T-cell (primary cell): ENCODE measurements around the gene CCDC106. TPM values are rescaled to one million over a fixed set of nuclear protein-coding genes. Genes with fewer than 3 reads are reported as not detected.
A peak's percentile ranks its signal among the peaks of the same experiment; 100 is the strongest.

Experiments
- ATAC-seq, 4 experiments: fragments of 200-7000 bp in 3 of 4; fragments of 150-1000 bp in 1 of 4; cut with Tn5 transposase; replicated peaks in 1 of 4; 1 replicate in 3 of 4; 2 replicates in 1 of 4; pipeline ENCODE4 v1.10.0; 2021; ENCODE audit warnings: moderate library complexity in 3 of 4, mild to moderate bottlenecking in 2 of 4, moderate number of reproducible peaks in 1 of 4
- CTCF ChIA-PET, 2 donors: fragments of 300-600 bp; sonication (Branson Sonifier 250); formaldehyde crosslinking; loops; one replicate each; lab custom pipeline; 2022; ENCODE audit warnings: antibody characterized with exemption in 2 of 2; lab: Charles Lee
- POLR2A ChIA-PET, 2 donors: fragments of 300-600 bp; sonication (Branson Sonifier 250); formaldehyde crosslinking; loops; one replicate each; lab custom pipeline; 2022; ENCODE audit warnings: antibody characterized with exemption in 2 of 2; lab: Charles Lee
- DNase-seq, 35 experiments: peaks; one replicate each; pipeline versions ENCODE4 v3.0.0 to v3.0.0-alpha.2; 2013 to 2023
- H3K27ac ChIP-seq: one replicate; pipeline ENCODE4 v1.5.1; 2013; ENCODE audit warnings: low read length
- H3K27me3 ChIP-seq, 2 experiments: replicated peaks in 1 of 2; 1 replicate in 1 of 2; 2 replicates in 1 of 2; pipeline versions ENCODE4 v1.6.1 to v1.7.0; 2013; ENCODE audit warnings: low read length in 1 of 2, mixed read lengths in 1 of 2; ENCODE audit not compliant: control insufficient read depth in 2 of 2, insufficient read depth in 2 of 2; ENCODE audit errors: extremely low read depth in 1 of 2
- H3K36me3 ChIP-seq, 2 donors: 1 replicate in 1 of 2; 2 replicates in 1 of 2; pipeline versions ENCODE4 v1.6.1 to v1.7.0; 2013; ENCODE audit warnings: low read length in 1 of 2; ENCODE audit not compliant: control insufficient read depth in 2 of 2, insufficient read depth in 1 of 2; ENCODE audit errors: extremely low read depth in 1 of 2
- H3K4me1 ChIP-seq, 2 experiments: 1 replicate in 1 of 2; 2 replicates in 1 of 2; pipeline versions ENCODE4 v1.6.1 to v1.7.0; 2013; ENCODE audit warnings: low read length in 2 of 2, mixed read lengths in 1 of 2; ENCODE audit not compliant: insufficient read depth in 2 of 2, control insufficient read depth in 1 of 2; ENCODE audit errors: extremely low read depth in 1 of 2
- H3K4me3 ChIP-seq, 2 donors: 1 replicate in 1 of 2; 2 replicates in 1 of 2; pipeline versions ENCODE4 v1.5.1 to v1.7.0; 2013; ENCODE audit warnings: mild to moderate bottlenecking in 2 of 2, low read length in 1 of 2, moderate library complexity in 1 of 2; ENCODE audit not compliant: control insufficient read depth in 1 of 2; ENCODE audit errors: extremely low read depth in 1 of 2
- H3K9me3 ChIP-seq: 2 replicates; pipeline ENCODE4 v1.7.0; 2013
- H3K27ac Mint-ChIP-seq, 2 donors: one replicate each; pipeline ENCODE4 v1.8.0; 2020 to 2021; ENCODE audit warnings: mild to moderate bottlenecking in 2 of 2, mixed read lengths in 2 of 2
- H3K27me3 Mint-ChIP-seq, 2 donors: one replicate each; pipeline ENCODE4 v1.8.0; 2021 to 2022; ENCODE audit warnings: mixed read lengths in 2 of 2
- H3K36me3 Mint-ChIP-seq: one replicate; pipeline ENCODE4 v1.8.0; 2021; ENCODE audit warnings: mixed read lengths
- H3K4me1 Mint-ChIP-seq, 3 donors: one replicate each; pipeline ENCODE4 v1.8.0; 2020 to 2022; ENCODE audit warnings: mixed read lengths in 3 of 3, mild to moderate bottlenecking in 1 of 3
- H3K4me3 Mint-ChIP-seq, 3 donors: one replicate each; pipeline ENCODE4 v1.8.0; 2020 to 2022; ENCODE audit warnings: mild to moderate bottlenecking in 3 of 3, mixed read lengths in 3 of 3, moderate library complexity in 3 of 3
- H3K9me3 Mint-ChIP-seq, 3 donors: one replicate each; pipeline ENCODE4 v1.8.0; 2020 to 2022; ENCODE audit warnings: mixed read lengths in 3 of 3
- WGBS: methylation state at CpG from one replicate; pipeline ENCODE4 v1.1.5; 2013; ENCODE audit warnings: missing lambda C conversion rate; ENCODE audit not compliant: insufficient coverage; 5-methylcytosine and 5-hydroxymethylcytosine counted together
- total RNA-seq, 35 experiments: library from RNA in 6 of 35; stranded (reverse) in 6 of 35; fragments of 120-200 nt in 1 of 35; gene quantifications; one replicate each; pipeline versions ENCODE4 v1.2.1 to v1.2.4 and lab custom pipeline; 2013 to 2026

The CCDC106 gene
- total RNA-seq, 5 donors from 2014 or later (not counting 1 experiment from before 2014, with no cell fraction given) = 1.7 to 4.7 (median 3.8) TPM

DNA sequence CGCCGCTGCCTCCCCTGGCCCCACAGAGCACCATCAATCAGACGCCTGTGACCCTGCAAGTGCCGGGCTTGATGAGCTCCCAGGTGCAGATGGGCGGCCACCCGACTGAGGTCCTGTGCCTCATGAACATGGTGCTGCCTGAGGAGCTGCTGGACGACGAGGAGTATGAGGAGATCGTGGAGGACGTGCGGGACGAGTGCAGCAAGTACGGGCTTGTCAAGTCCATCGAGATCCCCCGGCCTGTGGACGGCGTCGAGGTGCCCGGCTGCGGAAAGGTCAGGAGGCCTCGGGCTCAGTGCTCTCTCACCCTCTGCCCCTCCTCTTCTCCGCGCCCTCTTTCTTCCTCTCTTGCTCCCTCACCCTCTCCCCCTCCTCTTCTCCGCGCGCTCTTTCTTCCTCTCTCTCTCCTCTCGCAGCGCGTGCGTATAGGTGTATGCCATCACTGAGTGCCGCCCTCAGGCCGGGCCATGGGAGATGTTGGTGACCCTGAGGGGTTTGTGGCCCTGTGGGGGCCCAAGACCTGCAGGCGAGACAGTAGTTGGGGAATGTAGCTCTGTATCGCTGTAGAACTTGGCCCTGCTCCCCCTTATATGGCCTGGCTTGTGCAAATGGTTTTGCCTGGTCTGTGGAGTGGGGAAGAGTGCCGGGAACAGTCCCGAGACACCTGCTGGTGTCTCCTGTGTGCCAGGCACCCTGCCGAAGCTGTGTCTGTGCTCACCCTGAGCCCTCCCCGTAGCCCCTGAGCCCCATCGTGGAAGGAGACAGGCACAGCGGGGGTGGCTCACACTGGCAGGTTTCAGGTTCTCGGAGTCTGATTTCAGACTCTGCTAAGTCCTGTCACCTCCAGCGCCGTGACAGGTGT is 21.6 kb downstream of the CCDC106 start:
- 87% methylated on average over 14 of the region's 43 CpGs for WGBS
- H3K27me3 Mint-ChIP-seq = no peaks in the 10 kb centered on the region
- H3K36me3 ChIP-seq = peaks cover 33 to 59% of the 10 kb centered on the region in 2 donors

DNA sequence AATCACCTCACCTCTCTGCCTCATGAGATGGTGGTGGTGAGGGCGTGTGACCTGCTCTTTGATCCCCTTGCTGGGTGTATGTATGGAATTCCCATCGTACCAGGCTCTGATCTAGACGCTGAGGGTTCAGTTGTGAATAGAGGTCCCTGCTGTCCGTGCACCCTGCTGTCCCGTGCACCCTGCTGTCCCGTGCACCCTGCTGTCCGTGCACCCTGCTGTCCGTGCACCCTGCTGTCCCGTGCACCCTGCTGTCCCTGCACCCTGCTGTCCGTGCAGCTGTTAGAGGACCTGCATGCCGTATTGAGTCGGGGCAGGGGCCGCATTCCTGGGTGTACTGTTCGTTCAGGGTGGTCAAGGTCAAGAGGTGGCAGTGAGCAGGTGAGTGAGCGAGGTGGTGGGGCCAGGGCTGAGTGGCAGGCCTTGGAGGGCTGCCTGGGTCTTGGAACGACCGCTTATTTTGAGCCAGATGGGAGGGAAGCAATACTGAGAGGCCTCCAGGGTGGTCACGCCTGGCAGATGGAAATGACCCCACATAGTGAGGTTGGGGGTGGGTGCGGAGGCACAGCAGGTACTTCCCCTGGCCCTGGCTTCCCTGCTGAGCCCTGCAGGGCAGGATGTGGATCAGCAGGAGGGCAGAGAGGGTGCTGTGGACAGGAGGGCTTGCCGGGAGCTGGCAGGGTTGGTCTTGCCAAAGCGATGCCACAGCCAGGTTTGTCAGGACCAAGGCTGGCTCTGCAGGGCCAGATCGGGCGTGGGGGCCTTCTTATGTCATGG is 22.5 kb downstream of the CCDC106 start:
- ChIA-PET POLR2A (no interaction called here), CTCF (no interaction called here)
- Histone ChIP-seq H3K9me3 (no peaks in the 10 kb centered on the region), H3K4me3 (no peak overlapping the region), H3K36me3 (peaks cover 33 to 55% of the 10 kb centered on the region in 2 donors), H3K27ac (no peak overlapping the region), H3K4me1 (peaks cover 0 to 58% of the 10 kb centered on the region in 2 experiments), H3K27me3 (no peaks in the 10 kb centered on the region)
- DNase-seq (peak in 2 of 35 experiments; percentile 22 to 44), ATAC-seq (no peak)
- no peaks in the 10 kb centered on the region for H3K27me3 Mint-ChIP-seq
- 92% methylated on average over 21 of the region's 23 CpGs for WGBS
- peaks cover 24% of the 10 kb centered on the region for H3K36me3 Mint-ChIP-seq
- no peaks in the 10 kb centered on the region for H3K9me3 Mint-ChIP-seq
- no peak overlapping the region for H3K27ac Mint-ChIP-seq
- peaks cover 42 to 47% (median 45%) of the 10 kb centered on the region in 3 donors for H3K4me1 Mint-ChIP-seq
- H3K4me3 Mint-ChIP-seq = no peak overlapping the region

More for the DNA sequence above, 21.6 kb downstream of the CCDC106 start:
- Histone ChIP-seq H3K4me1 (peaks cover 0 to 56% of the 10 kb centered on the region in 2 experiments), H3K9me3 (no peaks in the 10 kb centered on the region), H3K27me3 (no peaks in the 10 kb centered on the region), H3K27ac (no peak overlapping the region), H3K4me3 (no peak overlapping the region)
- Mint-ChIP-seq H3K27ac (no peak overlapping the region), H3K9me3 (no peaks in the 10 kb centered on the region), H3K4me1 (peaks cover 39 to 46% (median 46%) of the 10 kb centered on the region in 3 donors), H3K36me3 (peaks cover 28% of the 10 kb centered on the region), H3K4me3 (no peak overlapping the region)
- ATAC-seq (no peak), DNase-seq (no peak)
- CTCF ChIA-PET = no interaction called here
- POLR2A ChIA-PET = interaction anchor here in 1 of 2 donors (0.5 kb wide), 1 partner anchor 9 kb away, joined by 3 read pairs; no protein-coding TSS in a partner anchor

DNA sequence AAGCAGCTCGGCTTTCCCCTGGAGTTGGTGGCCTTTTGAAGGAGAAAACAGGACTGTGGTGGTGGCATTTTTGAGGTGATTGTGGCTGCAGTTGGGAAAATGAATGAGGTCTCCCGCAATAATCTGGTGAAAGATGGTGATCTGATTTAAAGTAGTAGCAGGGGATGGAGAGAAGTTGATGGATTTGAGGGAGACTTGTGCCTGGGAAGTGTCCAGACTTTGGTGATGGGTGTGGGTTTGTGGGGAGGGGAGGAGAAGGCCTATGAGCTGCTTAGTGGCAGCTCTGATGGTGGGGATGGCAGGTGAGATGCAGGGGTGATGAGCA is 23.0 kb downstream of the CCDC106 start:
- WGBS = 83% methylated on average over 2 of the region's 2 CpGs
- Histone ChIP-seq H3K27ac (no peak overlapping the region), H3K4me3 (no peak overlapping the region), H3K36me3 (peaks cover 33 to 52% of the 10 kb centered on the region in 2 donors), H3K4me1 (peaks cover 2 to 64% of the 10 kb centered on the region in 2 experiments), H3K27me3 (no peaks in the 10 kb centered on the region), H3K9me3 (no peaks in the 10 kb centered on the region)
- ChIA-PET POLR2A (interaction anchor here in 1 of 2 donors (0.8 kb wide), 1 partner anchor 14 kb away, joined by 3 read pairs; no protein-coding TSS in a partner anchor), CTCF (interaction anchor here in 1 of 2 donors (0.7 to 1.0 kb wide), 3 partner anchors 16 to 1534 kb away, joined by 4 to 7 read pairs (median 6); partner anchors contain the start of genes CNOT3 and U2AF2)
- DNase-seq (no peak), ATAC-seq (no peak)
- Mint-ChIP-seq H3K27ac (no peak overlapping the region), H3K27me3 (no peaks in the 10 kb centered on the region), H3K4me1 (peaks cover 42 to 50% (median 49%) of the 10 kb centered on the region in 3 donors), H3K9me3 (no peaks in the 10 kb centered on the region), H3K4me3 (no peak overlapping the region), H3K36me3 (peaks cover 21% of the 10 kb centered on the region)

DNA sequence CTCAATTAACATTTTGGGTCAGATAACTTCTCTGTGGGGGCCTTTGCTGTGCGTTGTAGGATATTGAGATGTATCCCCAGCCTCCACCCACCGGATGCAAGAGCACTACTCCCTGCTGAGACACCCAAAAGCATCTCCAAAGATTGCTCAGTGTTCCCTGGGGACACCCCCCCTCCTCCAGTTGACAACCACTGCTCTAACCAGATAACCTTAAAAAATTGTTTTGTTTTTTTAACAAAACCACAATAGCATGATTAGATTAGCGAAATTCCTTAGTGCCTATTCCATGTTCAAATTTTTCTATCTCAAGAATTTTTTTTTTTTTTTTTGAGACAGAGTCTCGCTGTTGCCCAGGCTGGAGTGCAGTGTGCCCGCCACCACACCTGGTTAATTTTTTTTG is 24.4 kb downstream of the CCDC106 start:
- H3K9me3 Mint-ChIP-seq = no peaks in the 10 kb centered on the region
- no peaks in the 10 kb centered on the region for H3K27me3 Mint-ChIP-seq
- Histone ChIP-seq H3K4me3 (no peak overlapping the region), H3K9me3 (no peaks in the 10 kb centered on the region), H3K27me3 (no peaks in the 10 kb centered on the region), H3K4me1 (peaks cover 10 to 64% of the 10 kb centered on the region in 2 experiments), H3K27ac (no peak overlapping the region), H3K36me3 (peaks cover 25 to 39% of the 10 kb centered on the region in 2 donors)
- POLR2A ChIA-PET = no interaction called here
- no CpG with 5 or more reads among the region's 5 CpGs for WGBS
- peaks cover 23% of the 10 kb centered on the region for H3K36me3 Mint-ChIP-seq
- no peak for ATAC-seq
- CTCF ChIA-PET = no interaction called here
- H3K27ac Mint-ChIP-seq = no peak overlapping the region
- peaks cover 54 to 55% (median 54%) of the 10 kb centered on the region in 3 donors for H3K4me1 Mint-ChIP-seq
- no peak overlapping the region for H3K4me3 Mint-ChIP-seq
- DNase-seq = no peak

DNA sequence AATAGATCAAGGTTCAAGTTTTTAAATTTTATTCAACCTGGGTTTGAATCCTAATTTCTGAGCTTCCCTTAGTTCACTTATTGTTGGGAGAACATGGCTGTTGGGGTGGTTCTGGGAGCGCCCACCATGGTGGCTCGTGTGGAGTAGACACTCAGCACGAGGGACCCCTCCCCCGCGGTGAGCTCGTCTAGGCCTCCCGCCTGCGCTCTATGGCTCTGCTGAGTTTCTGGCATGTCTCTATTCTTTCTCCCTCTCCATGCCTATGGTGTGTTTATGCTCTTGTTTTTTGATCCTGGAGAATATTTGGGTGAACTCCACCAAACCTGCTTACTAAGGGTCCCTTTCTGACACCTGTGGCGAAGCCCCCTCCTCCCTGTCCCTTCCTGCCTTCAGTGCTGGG is 25.5 kb downstream of the CCDC106 start:
- ChIA-PET POLR2A (no interaction called here), CTCF (interaction anchor here (0.5 to 0.9 kb wide), 5 partner anchors 11 to 480 kb away, joined by 3 to 4 read pairs (median 3); no protein-coding TSS in a partner anchor)
- Histone ChIP-seq H3K36me3 (peaks cover 21 to 34% of the 10 kb centered on the region in 2 donors), H3K27me3 (no peaks in the 10 kb centered on the region), H3K4me1 (peaks cover 10 to 70% of the 10 kb centered on the region in 2 experiments), H3K4me3 (no peak overlapping the region), H3K27ac (peak overlapping the region; percentile 23), H3K9me3 (no peaks in the 10 kb centered on the region)
- Mint-ChIP-seq H3K36me3 (peaks cover 31% of the 10 kb centered on the region), H3K4me1 (peaks cover 64 to 66% (median 64%) of the 10 kb centered on the region in 3 donors), H3K4me3 (peak overlapping the region in 2 of 3 donors; percentile 46 to 57), H3K27me3 (no peaks in the 10 kb centered on the region), H3K9me3 (no peaks in the 10 kb centered on the region), H3K27ac (peak overlapping the region; percentile 52 to 86)
- ATAC-seq = no peak
- WGBS = 83% methylated on average over 1 of the region's 9 CpGs
- DNase-seq = no peak

DNA sequence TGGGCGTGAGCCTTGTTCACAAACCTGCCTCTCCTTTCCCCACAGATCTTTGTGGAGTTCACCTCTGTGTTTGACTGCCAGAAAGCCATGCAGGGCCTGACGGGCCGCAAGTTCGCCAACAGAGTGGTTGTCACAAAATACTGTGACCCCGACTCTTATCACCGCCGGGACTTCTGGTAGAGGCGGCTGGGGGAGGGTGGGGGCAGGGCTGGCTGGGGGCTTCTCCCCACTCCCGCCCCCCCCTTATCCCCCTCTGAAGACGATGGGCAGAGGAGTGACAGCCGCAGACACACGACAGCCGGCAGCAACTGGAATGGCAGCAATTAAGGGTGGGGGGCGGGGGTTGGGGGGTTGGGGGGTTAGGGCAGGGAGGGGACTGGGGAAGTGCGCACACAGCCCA is 25.9 kb downstream of the CCDC106 start:
- ChIA-PET POLR2A (no interaction called here), CTCF (interaction anchor here in 1 of 2 donors (0.7 kb wide), 1 partner anchor 481 kb away, joined by 3 read pairs; no protein-coding TSS in a partner anchor)
- ATAC-seq (no peak), DNase-seq (no peak)
- Histone ChIP-seq H3K4me1 (peaks cover 10 to 70% of the 10 kb centered on the region in 2 experiments), H3K36me3 (peaks cover 25 to 34% of the 10 kb centered on the region in 2 donors), H3K9me3 (no peaks in the 10 kb centered on the region), H3K27ac (peak overlapping the region; percentile 82), H3K4me3 (no peak overlapping the region), H3K27me3 (no peaks in the 10 kb centered on the region)
- peak overlapping the region; percentile 46 to 95 (median 57) for H3K4me3 Mint-ChIP-seq
- H3K4me1 Mint-ChIP-seq = peaks cover 67 to 70% (median 68%) of the 10 kb centered on the region in 3 donors
- WGBS = no CpG with 5 or more reads among the region's 15 CpGs
- no peaks in the 10 kb centered on the region for H3K9me3 Mint-ChIP-seq
- no peaks in the 10 kb centered on the region for H3K27me3 Mint-ChIP-seq
- peak overlapping the region; percentile 7 to 86 for H3K27ac Mint-ChIP-seq
- peaks cover 35% of the 10 kb centered on the region for H3K36me3 Mint-ChIP-seq
